Keratinocyte (primary cell): ENCODE measurements around the gene BORCS5. TPM values are rescaled to one million over a fixed set of nuclear protein-coding genes. Genes with fewer than 3 reads are reported as not detected.

Experiments used
- DNase-seq: peaks from one replicate; pipeline ENCODE4 v3.0.0-alpha.2; 2011; ENCODE audit warnings: low read depth, missing footprints, low spot score
- FAIRE-seq: peaks from 2 replicates; lab custom pipeline; 2011; peaks lifted over from hg19 to GRCh38; lab: Jason Lieb, UNC
- H2AFZ ChIP-seq: 2 replicates; pipeline ENCODE4 v1.6.0; 2012; ENCODE audit warnings: low read length, control low read depth, inconsistent platforms; ENCODE audit not compliant: control insufficient read depth
- H3K27ac ChIP-seq: 2 replicates; pipeline ENCODE4 v1.5.1; 2011; ENCODE audit warnings: low read length; ENCODE audit not compliant: control insufficient read depth, insufficient read depth
- H3K27me3 ChIP-seq: 3 replicates; pipeline ENCODE4 v1.6.0; 2011; ENCODE audit warnings: low read length; ENCODE audit not compliant: control insufficient read depth, insufficient read depth; ENCODE audit errors: extremely low read depth
- H3K36me3 ChIP-seq, 2 experiments: 2 replicates in 1 of 2; 3 replicates in 1 of 2; pipeline ENCODE4 v1.5.1; 2011; ENCODE audit warnings: low read length in 2 of 2, mild to moderate bottlenecking in 1 of 2; ENCODE audit not compliant: control insufficient read depth in 2 of 2, insufficient read depth in 2 of 2; ENCODE audit errors: extremely low read depth in 1 of 2
- H3K4me1 ChIP-seq: 3 replicates; pipeline ENCODE4 v1.5.1; 2011; ENCODE audit warnings: low read length; ENCODE audit not compliant: control insufficient read depth, insufficient read depth; ENCODE audit errors: extremely low read depth
- H3K4me2 ChIP-seq: 3 replicates; pipeline ENCODE4 v1.6.0; 2011; ENCODE audit warnings: low read depth, low read length; ENCODE audit not compliant: control insufficient read depth, insufficient read depth; ENCODE audit errors: extremely low read depth
- H3K4me3 ChIP-seq, 3 experiments: fragments of 200-600 bp in 1 of 3; sonication (generic) in 1 of 3; 2 replicates in 2 of 3; 3 replicates in 1 of 3; pipeline ENCODE4 v1.5.1; 2011 to 2016; ENCODE audit warnings: low read length in 3 of 3, mild to moderate bottlenecking in 3 of 3, control low read depth in 2 of 3, inconsistent platforms in 1 of 3, low read depth in 1 of 3, mixed read lengths in 1 of 3, mixed run types in 1 of 3, moderate library complexity in 1 of 3; ENCODE audit not compliant: control insufficient read depth in 2 of 3, insufficient read depth in 2 of 3; ENCODE audit errors: extremely low read depth in 1 of 3
- H3K79me2 ChIP-seq: 2 replicates; pipeline ENCODE4 v1.6.0; 2012; ENCODE audit warnings: low read length; ENCODE audit not compliant: control insufficient read depth, insufficient read depth
- H3K9ac ChIP-seq: 3 replicates; pipeline ENCODE4 v1.6.0; 2011; ENCODE audit warnings: low read length; ENCODE audit not compliant: control insufficient read depth, insufficient read depth; ENCODE audit errors: extremely low read depth
- H3K9me1 ChIP-seq: 3 replicates; pipeline ENCODE4 v1.6.0; 2011; ENCODE audit warnings: low read length; ENCODE audit not compliant: control insufficient read depth, insufficient read depth; ENCODE audit errors: extremely low read depth
- H3K9me3 ChIP-seq: 2 replicates; pipeline ENCODE4 v1.5.1; 2012; ENCODE audit warnings: low read depth, low read length; ENCODE audit not compliant: control insufficient read depth
- H4K20me1 ChIP-seq: 3 replicates; pipeline ENCODE4 v1.6.0; 2011; ENCODE audit warnings: low read length; ENCODE audit not compliant: control insufficient read depth, insufficient read depth; ENCODE audit errors: extremely low read depth
- CTCF ChIP-seq, 3 experiments: IDR thresholded peaks in 1 of 3; conservative IDR thresholded peaks in 1 of 3; optimal IDR thresholded peaks in 1 of 3; 2 replicates in 2 of 3; 3 replicates in 1 of 3; pipeline versions ENCODE3 to v1.5.1; 2011; ENCODE audit warnings: low read length in 3 of 3, mild to moderate bottlenecking in 3 of 3, moderate library complexity in 2 of 3, control low read depth in 1 of 3, inconsistent platforms in 1 of 3; ENCODE audit not compliant: insufficient read depth in 2 of 3; ENCODE audit errors: extremely low read depth in 1 of 3
- EZH2 ChIP-seq: IDR thresholded peaks from one replicate; pipeline ENCODE4 v1.6.1; 2012; ENCODE audit warnings: inconsistent platforms, mild to moderate bottlenecking, low read length, moderate library complexity
- dilution Hi-C: fragments of 300-500 bp; cut with MboI; formaldehyde crosslinking; loops from one replicate; pipeline ENCODE4 v1.7.0; 2020; ENCODE audit warnings: low sequenced_read_pairs; ENCODE audit not compliant: extremely low pct_ligation_motif_present
- polyA plus RNA-seq, 5 experiments: library from polyadenylated mRNA; depleted of rRNA in 3 of 5; stranded (reverse) in 3 of 5; stranded (forward) in 1 of 5; unstranded in 1 of 5; fragments of >200 nt; gene quantifications; 1 replicate in 1 of 5; 2 replicates in 3 of 5; 3 replicates in 1 of 5; pipeline versions ENCODE4 v1.2.1 to v1.2.3, GENCODE V29; 2011 to 2012; ENCODE audit warnings: missing spikeins in 2 of 5, low read depth in 1 of 5, low replicate concordance in 1 of 5

BORCS5 gene
- polyA plus RNA-seq, 1 donor (not counting 4 experiments of a cell fraction or from before 2014, with no cell fraction given), result 5.4 TPM

GRCh38 chr12:12495536-12495935 is 138.7 kb downstream of the BORCS5 start:
- FAIRE-seq (no peak), DNase-seq (no peak)
- Histone ChIP-seq H4K20me1 (no peaks in the 10 kb centered on the region), H3K36me3 (peaks cover 1 to 3% of the 10 kb centered on the region in 2 experiments), H3K9me3 (no peaks in the 10 kb centered on the region), H3K27ac (no peak overlapping the region), H3K27me3 (no peaks in the 10 kb centered on the region), H3K9me1 (no peaks in the 10 kb centered on the region), H3K4me2 (no peak overlapping the region), H3K4me3 (no peak overlapping the region), H3K9ac (no peak overlapping the region), H3K79me2 (no peaks in the 10 kb centered on the region), H3K4me1 (no peaks in the 10 kb centered on the region), H2AFZ (no peak overlapping the region)
- TF ChIP-seq CTCF (optimal IDR thresholded peaks at IDR 0.05 in 1 of 3, IDR thresholded peaks at IDR 0.05 in 1 of 3, conservative IDR thresholded peaks at IDR 0.05 in 1 of 3; ENCODE audit: extremely low read depth in 1 of 3, insufficient read depth in 2 of 3, low read length in 3 of 3) (no peak), EZH2 (no peak)
- dilution Hi-C loops, result no loop called here

- Histone ChIP-seq H3K4me2 (no peak overlapping the region), H3K27me3 (no peaks in the 10 kb centered on the region), H3K9me1 (no peaks in the 10 kb centered on the region), H4K20me1 (no peaks in the 10 kb centered on the region), H3K4me3 (no peak overlapping the region), H3K27ac (no peak overlapping the region), H3K79me2 (no peaks in the 10 kb centered on the region), H3K4me1 (no peaks in the 10 kb centered on the region), H2AFZ (no peak overlapping the region), H3K36me3 (peaks cover 1 to 3% of the 10 kb centered on the region in 2 experiments), H3K9ac (no peak overlapping the region), H3K9me3 (no peaks in the 10 kb centered on the region)
- FAIRE-seq, result no peak
- dilution Hi-C loops, result no loop called here
- no peak for DNase-seq
- TF ChIP-seq EZH2 (no peak), CTCF (optimal IDR thresholded peaks at IDR 0.05 in 1 of 3, IDR thresholded peaks at IDR 0.05 in 1 of 3, conservative IDR thresholded peaks at IDR 0.05 in 1 of 3; ENCODE audit: extremely low read depth in 1 of 3, insufficient read depth in 2 of 3, low read length in 3 of 3) (no peak)
Measured at GRCh38 chr12:12498210-12498609, 141.3 kb downstream of the BORCS5 start.
